GM23248 (cell line): ENCODE results near the gene RAB44.

Source experiments
- EZH2 ChIP-seq: fragments of 200-600 bp; sonication (generic); IDR thresholded peaks from 2 replicates; pipeline ENCODE4 v1.6.1; 2018; ENCODE audit warnings: antibody characterized with exemption, mild to moderate bottlenecking; ENCODE audit not compliant: insufficient read depth, poor library complexity, severe bottlenecking
- EZH2phosphoT487 ChIP-seq: fragments of 200-600 bp; sonication (generic); IDR thresholded peaks from 2 replicates; pipeline ENCODE4 v1.6.1; 2018; ENCODE audit warnings: antibody characterized with exemption, moderate library complexity, mild to moderate bottlenecking, low read depth; ENCODE audit not compliant: insufficient read depth

- TF ChIP-seq EZH2phosphoT487 (no peak), EZH2 (no peak)
Measured at GRCh38 chr6:36771145-36771544, 73.5 kb downstream of the RAB44 start.
